CD4-positive, alpha-beta T cell treated with Interleukin-6 for 4 hours (primary cell): ENCODE measurements around the gene POU4F3.
"Not testable (repeated sequence)": the region's sequence is repeated elsewhere in the genome, so short reads cannot be mapped to it uniquely, and the experiment has no call there.

Source experiments
- DNase-seq: peaks from one replicate; pipeline ENCODE4 v3.0.0-alpha.2; 2020; ENCODE audit warnings: mixed read lengths

The POU4F3 gene

GRCh38 chr5:146338774-146339714 lies at the start of gene POU4F3:
POU4F3 (plus strand) TSS chr5:146338839; CDS start chr5:146339113, 274 bp downstream.
- DNase-seq: no peak

GRCh38 chr5:146290318-146290717 lies 48.3 kb upstream of the POU4F3 start:
- no peak for DNase-seq

- peak; percentile 20 for DNase-seq
Measured at GRCh38 chr5:146291421-146292074, 47.1 kb upstream of the POU4F3 start.

GRCh38 chr5:146296245-146296644 lies 42.4 kb upstream of the POU4F3 start:
- DNase-seq: no peak

- not testable (repeated sequence) for DNase-seq
Measured at GRCh38 chr5:146298920-146299319, 39.7 kb upstream of the POU4F3 start.

- DNase-seq: no peak
Measured at GRCh38 chr5:146301626-146302025, 37.0 kb upstream of the POU4F3 start.

GRCh38 chr5:146302406-146302805 lies 36.2 kb upstream of the POU4F3 start:
- DNase-seq: no peak

GRCh38 chr5:146306838-146307237 lies 31.8 kb upstream of the POU4F3 start:
- DNase-seq: no peak

GRCh38 chr5:146307796-146308195 lies 30.8 kb upstream of the POU4F3 start:
- no peak for DNase-seq

- DNase-seq: no peak
Measured at GRCh38 chr5:146310540-146310939, 28.1 kb upstream of the POU4F3 start.

GRCh38 chr5:146311278-146311677 lies 27.4 kb upstream of the POU4F3 start:
- no peak for DNase-seq

- no peak for DNase-seq
Measured at GRCh38 chr5:146313027-146313426, 25.6 kb upstream of the POU4F3 start.

GRCh38 chr5:146321571-146321970 lies 17.1 kb upstream of the POU4F3 start:
- DNase-seq: no peak

GRCh38 chr5:146327257-146327870 lies 11.3 kb upstream of the POU4F3 start:
- DNase-seq: no peak

GRCh38 chr5:146327989-146328388 lies 10.7 kb upstream of the POU4F3 start:
- DNase-seq: no peak

- DNase-seq: no peak
Measured at GRCh38 chr5:146329697-146330096, 8.9 kb upstream of the POU4F3 start.

- no peak for DNase-seq
Measured at GRCh38 chr5:146331423-146331822, 7.2 kb upstream of the POU4F3 start.

GRCh38 chr5:146334074-146334533 lies 4.5 kb upstream of the POU4F3 start:
- DNase-seq: no peak

GRCh38 chr5:146336197-146336596 lies 2.4 kb upstream of the POU4F3 start:
- no peak for DNase-seq

- no peak for DNase-seq
Measured at GRCh38 chr5:146337264-146337904, 1.3 kb upstream of the POU4F3 start.

- no peak for DNase-seq
Measured at GRCh38 chr5:146337928-146338327, 711 bp upstream of the POU4F3 start.

- DNase-seq: no peak
Measured at GRCh38 chr5:146339715-146340259, 1.1 kb downstream of the POU4F3 start.
